Spleen (tissue), 11 donors: ENCODE data around the gene SRPRB. TPM values are rescaled to one million over a fixed set of nuclear protein-coding genes. Genes with fewer than 3 reads are reported as not detected.

ENCODE experiments used
- DNase-seq: peaks from one replicate; pipeline ENCODE4 v3.0.0-alpha.2; 2020
- H3K27ac ChIP-seq, 8 donors: fragments of 200-600 bp; sonication (generic) in 7 of 8; 1 replicate in 4 of 8; 2 replicates in 4 of 8; pipeline versions ENCODE4 v1.5.0 to v1.8.0; 2016 to 2021; ENCODE audit warnings: inconsistent platforms in 4 of 8, mild to moderate bottlenecking in 4 of 8, moderate library complexity in 1 of 8
- H3K27me3 ChIP-seq, 7 donors: fragments of 200-600 bp; sonication (generic) in 6 of 7; replicated peaks in 1 of 7; 1 replicate in 4 of 7; 2 replicates in 3 of 7; pipeline versions ENCODE4 v1.5.0 to v1.8.0; 2016 to 2021; ENCODE audit warnings: inconsistent platforms in 3 of 7, mild to moderate bottlenecking in 1 of 7
- H3K36me3 ChIP-seq, 6 donors: fragments of 200-600 bp; sonication (generic) in 5 of 6; 1 replicate in 4 of 6; 2 replicates in 2 of 6; pipeline versions ENCODE4 v1.5.0 to v1.8.0; 2016 to 2021; ENCODE audit warnings: inconsistent platforms in 2 of 6
- H3K4me1 ChIP-seq, 6 donors: fragments of 200-600 bp; sonication (generic) in 5 of 6; 1 replicate in 3 of 6; 2 replicates in 3 of 6; pipeline versions ENCODE4 v1.5.0 to v1.8.0; 2016 to 2021; ENCODE audit warnings: inconsistent platforms in 3 of 6
- H3K4me3 ChIP-seq, 8 donors: fragments of 200-600 bp; sonication (generic) in 7 of 8; 1 replicate in 4 of 8; 2 replicates in 4 of 8; pipeline versions ENCODE4 v1.5.0 to v1.8.0; 2016 to 2021; ENCODE audit warnings: inconsistent platforms in 4 of 8, mild to moderate bottlenecking in 4 of 8, moderate library complexity in 2 of 8
- H3K9me3 ChIP-seq, 8 donors: fragments of 200-600 bp; sonication (generic) in 7 of 8; 1 replicate in 4 of 8; 2 replicates in 4 of 8; pipeline versions ENCODE4 v1.5.0 to v1.8.0; 2016 to 2021; ENCODE audit warnings: inconsistent platforms in 4 of 8
- CTCF ChIP-seq, 11 experiments: fragments of 200-600 bp in 7 of 11; fragments of 450-650 bp in 4 of 11; sonication (generic) in 4 of 11; IDR thresholded peaks in 8 of 11; conservative IDR thresholded peaks in 3 of 11; 1 replicate in 7 of 11; 2 replicates in 4 of 11; pipeline versions ENCODE4 v1.4.0 to v1.8.0; 2016 to 2021; ENCODE audit warnings: antibody characterized with exemption in 11 of 11, inconsistent platforms in 4 of 11, mild to moderate bottlenecking in 1 of 11
- POLR2A ChIP-seq, 3 donors: fragments of 450-650 bp; IDR thresholded peaks; one replicate each; pipeline ENCODE4 v1.5.1; 2017; ENCODE audit warnings: antibody characterized with exemption in 3 of 3, mild to moderate bottlenecking in 1 of 3
- POLR2AphosphoS5 ChIP-seq, 3 donors: sonication (generic); formaldehyde crosslinking; IDR thresholded peaks; one replicate each; pipeline ENCODE4 v1.5.1; 2017; ENCODE audit warnings: antibody characterized with exemption in 3 of 3
- WGBS, 5 donors: extraction: QIAGEN DNeasy Blood & Tissue Kit in 3 of 5; methylation state at CpG; one replicate each; pipeline versions ENCODE4 v1.1.5 to v1.1.7; 2013 to 2018; 5-methylcytosine and 5-hydroxymethylcytosine counted together
- intact Hi-C: fragments of 100-400 bp; cut with DNase I; formaldehyde crosslinking; loops from one replicate; pipeline ENCODE4 v1.15.0; 2023; ENCODE audit warnings: low total_unique reads
- polyA plus RNA-seq, 3 donors: library from polyadenylated mRNA; stranded (reverse); fragments of 200-250 nt; gene quantifications; one replicate each; pipeline ENCODE4 v1.2.1, GENCODE V29; 2013
- total RNA-seq, 7 donors: library from RNA; depleted of rRNA in 3 of 7; stranded (reverse); fragments of >200 nt in 3 of 7; fragmentation: NEBNext Ultra II Directional in 4 of 7; extraction: Animal tissue kit (Norgen Biotek cat#: 25700) in 4 of 7; gene quantifications; one replicate each; pipeline versions ENCODE4 v1.1.0 to v1.2.1, GENCODE V29; 2016 to 2021
- donor health status: healthy with polysubstance abuse.
- donor health status: DM: no; HTN: no; CAD: no; lungs with moderate emphysema.
- donor health status: DM: no; HTN: no; CAD: no.
- donor health status: Bipolar disorder and iron deficiency.
- donor health status: healthy.
- donor health status: DM: no; HTN: no; CAD: no.
- donor health status: DM: yes; HTN: yes; CAD: no.

The SRPRB gene
- total and polyA plus RNA-seq, 10 donors = 11.5 to 38.5 (median 25.9) TPM

GRCh38 chr3:133863911-133864310, 58.3 kb downstream of the SRPRB start:
- intact Hi-C loops = no loop called here
- 65 to 77% (median 71%) methylated on average over 11 of the region's 11 CpGs for WGBS, 5 donors
- TF ChIP-seq POLR2AphosphoS5 (IDR thresholded peaks at IDR 0.05) (no peak), CTCF (IDR thresholded peaks at IDR 0.05 in 8 of 11, conservative IDR thresholded peaks at IDR 0.05 in 3 of 11) (no peak), POLR2A (IDR thresholded peaks at IDR 0.05) (no peak)
- H3K27me3 ChIP-seq = no peaks in the 10 kb centered on the region
- no peaks in the 10 kb centered on the region for H3K4me1 ChIP-seq
- no peaks in the 10 kb centered on the region for H3K9me3 ChIP-seq
- no peak for DNase-seq
- H3K27ac ChIP-seq = no peak overlapping the region
- no peak overlapping the region for H3K4me3 ChIP-seq
- no peaks in the 10 kb centered on the region for H3K36me3 ChIP-seq

- H3K4me3 ChIP-seq = no peak overlapping the region
- H3K36me3 ChIP-seq = no peaks in the 10 kb centered on the region
- TF ChIP-seq POLR2A (IDR thresholded peaks at IDR 0.05) (no peak), POLR2AphosphoS5 (IDR thresholded peaks at IDR 0.05) (no peak), CTCF (IDR thresholded peaks at IDR 0.05 in 8 of 11, conservative IDR thresholded peaks at IDR 0.05 in 3 of 11) (no peak)
- intact Hi-C loops = no loop called here
- 72 to 88% (median 82%) methylated on average over 7 of the region's 7 CpGs for WGBS, 5 donors
- DNase-seq = no peak
- H3K27me3 ChIP-seq = no peaks in the 10 kb centered on the region
- H3K4me1 ChIP-seq = no peaks in the 10 kb centered on the region
- H3K9me3 ChIP-seq = no peaks in the 10 kb centered on the region
- H3K27ac ChIP-seq = no peak overlapping the region
Observed at GRCh38 chr3:133864616-133865015, 59.0 kb downstream of the SRPRB start.

GRCh38 chr3:133865136-133865855, 59.7 kb downstream of the SRPRB start:
- Histone ChIP-seq H3K4me1 (no peaks in the 10 kb centered on the region), H3K27ac (no peak overlapping the region), H3K9me3 (no peaks in the 10 kb centered on the region), H3K4me3 (no peak overlapping the region), H3K36me3 (no peaks in the 10 kb centered on the region), H3K27me3 (no peaks in the 10 kb centered on the region)
- intact Hi-C loops = no loop called here
- TF ChIP-seq POLR2AphosphoS5 (IDR thresholded peaks at IDR 0.05) (no peak), POLR2A (IDR thresholded peaks at IDR 0.05) (no peak), CTCF (IDR thresholded peaks at IDR 0.05 in 8 of 11, conservative IDR thresholded peaks at IDR 0.05 in 3 of 11) (no peak)
- no peak for DNase-seq
- 72 to 88% (median 85%) methylated on average over 5 of the region's 5 CpGs for WGBS, 5 donors

- Histone ChIP-seq H3K9me3 (no peaks in the 10 kb centered on the region), H3K4me1 (no peaks in the 10 kb centered on the region), H3K36me3 (no peaks in the 10 kb centered on the region), H3K4me3 (no peak overlapping the region), H3K27ac (no peak overlapping the region), H3K27me3 (no peaks in the 10 kb centered on the region)
- TF ChIP-seq POLR2AphosphoS5 (IDR thresholded peaks at IDR 0.05) (no peak), CTCF (IDR thresholded peaks at IDR 0.05 in 8 of 11, conservative IDR thresholded peaks at IDR 0.05 in 3 of 11) (no peak), POLR2A (IDR thresholded peaks at IDR 0.05) (no peak)
- intact Hi-C loops = no loop called here
- no peak for DNase-seq
- WGBS, 5 donors = 55 to 99% (median 96%) methylated on average over 1 to 3 of the region's 3 CpGs
Observed at GRCh38 chr3:133866141-133866540, 60.5 kb downstream of the SRPRB start.
